H1 (cell line): ENCODE results near the gene UCMA. TPM values are rescaled to one million over a fixed set of nuclear protein-coding genes. Genes with fewer than 3 reads are reported as not detected.

Experiments
- CTCF ChIA-PET: fragments of 300-600 bp; sonication (Branson Sonifier 250); formaldehyde crosslinking; loops from one replicate; lab custom pipeline; 2021; ENCODE audit not compliant: partially characterized antibody; lab: Charles Lee
- POLR2A ChIA-PET: fragments of 300-600 bp; sonication (Branson Sonifier 250); formaldehyde crosslinking; loops from one replicate; lab custom pipeline; 2021; ENCODE audit warnings: inconsistent platforms; ENCODE audit not compliant: partially characterized antibody; lab: Charles Lee
- DNase-seq, 2 experiments: peaks; one replicate each; pipeline versions ENCODE4 v3.0.0 to v3.0.0-alpha.2; 2010 to 2022; ENCODE audit warnings: low spot score in 2 of 2, low read depth in 1 of 2, mixed read lengths in 1 of 2
- FAIRE-seq: peaks from 2 replicates; lab custom pipeline; 2011; peaks lifted over from hg19 to GRCh38; lab: Jason Lieb, UNC
- H2AFZ ChIP-seq: 2 replicates; pipeline ENCODE4 v1.8.1; 2012; ENCODE audit warnings: low read length, inconsistent platforms
- H2AK5ac ChIP-seq: 2 replicates; pipeline ENCODE4 v1.6.1; 2013; ENCODE audit warnings: low read depth, low read length
- H2BK120ac ChIP-seq: replicated peaks from 2 replicates; pipeline ENCODE3; 2013; ENCODE audit warnings: low read depth, low read length, inconsistent platforms
- H2BK12ac ChIP-seq: 2 replicates; pipeline ENCODE4 v1.6.1; 2013; ENCODE audit warnings: low read depth, low read length
- H2BK15ac ChIP-seq: 2 replicates; pipeline ENCODE4 v1.6.1; 2013; ENCODE audit warnings: low read length
- H2BK20ac ChIP-seq: 2 replicates; pipeline ENCODE4 v1.6.1; 2013; ENCODE audit warnings: low read length
- H2BK5ac ChIP-seq: 2 replicates; pipeline ENCODE4 v1.6.1; 2013; ENCODE audit warnings: low read depth, low read length
- H3K14ac ChIP-seq: 2 replicates; pipeline ENCODE4 v1.6.1; 2013; ENCODE audit warnings: inconsistent platforms; ENCODE audit not compliant: insufficient read length
- H3K18ac ChIP-seq: 2 replicates; pipeline ENCODE4 v1.6.1; 2013; ENCODE audit warnings: low read length; ENCODE audit errors: extremely low read depth
- H3K23ac ChIP-seq: 2 replicates; pipeline ENCODE4 v1.6.1; 2013; ENCODE audit warnings: inconsistent platforms; ENCODE audit not compliant: insufficient read length
- H3K23me2 ChIP-seq: 2 replicates; pipeline ENCODE4 v1.6.1; 2013; ENCODE audit warnings: low read depth, low read length
- H3K27ac ChIP-seq: 2 replicates; pipeline ENCODE4 v1.6.1; 2011; ENCODE audit warnings: low read depth, low read length, inconsistent platforms
- H3K27me3 ChIP-seq, 4 experiments: replicated peaks in 1 of 4; 1 replicate in 1 of 4; 2 replicates in 3 of 4; pipeline versions ENCODE4 v1.6.1 to v1.8.1; 2011 to 2013; ENCODE audit warnings: low read length in 3 of 4, mild to moderate bottlenecking in 3 of 4, inconsistent platforms in 2 of 4, mixed read lengths in 2 of 4, moderate library complexity in 1 of 4; ENCODE audit not compliant: control insufficient read depth in 3 of 4, insufficient read depth in 3 of 4; ENCODE audit errors: extremely low read depth in 1 of 4
- H3K36me3 ChIP-seq, 4 experiments: 2 replicates each; pipeline versions ENCODE4 v1.6.1 to v1.8.1; 2011 to 2013; ENCODE audit warnings: mild to moderate bottlenecking in 4 of 4, low read length in 3 of 4, moderate library complexity in 2 of 4, control low read depth in 1 of 4, inconsistent platforms in 1 of 4; ENCODE audit not compliant: insufficient read depth in 4 of 4, control insufficient read depth in 2 of 4
- H3K4ac ChIP-seq: replicated peaks from 2 replicates; pipeline ENCODE3; 2013; ENCODE audit warnings: low read length, low read depth, mixed read lengths, inconsistent platforms; ENCODE audit not compliant: insufficient read length
- H3K4me1 ChIP-seq, 4 experiments: replicated peaks in 1 of 4; 1 replicate in 1 of 4; 2 replicates in 3 of 4; pipeline versions ENCODE4 v1.6.1 to v1.8.1; 2011 to 2013; ENCODE audit warnings: low read length in 3 of 4, inconsistent platforms in 2 of 4, mixed read lengths in 1 of 4; ENCODE audit not compliant: insufficient read depth in 4 of 4, control insufficient read depth in 3 of 4
- H3K4me2 ChIP-seq, 2 experiments: 2 replicates each; pipeline versions ENCODE4 v1.6.1 to v1.8.1; 2011 to 2013; ENCODE audit warnings: low read depth in 2 of 2, low read length in 2 of 2, control low read depth in 1 of 2, inconsistent platforms in 1 of 2, mild to moderate bottlenecking in 1 of 2; ENCODE audit not compliant: insufficient read depth in 1 of 2
- H3K4me3 ChIP-seq, 4 experiments: fragments of 200-600, 300-600 bp in 1 of 4; sonication (generic), shearing (Covaris generic), sonication (Bioruptor Twin) in 1 of 4; 2 replicates each; pipeline versions ENCODE4 v1.5.1 to v1.8.1; 2011 to 2016; ENCODE audit warnings: low read length in 4 of 4, low read depth in 3 of 4, control low read depth in 2 of 4, inconsistent platforms in 2 of 4, mild to moderate bottlenecking in 2 of 4, mixed read lengths in 1 of 4, moderate library complexity in 1 of 4; ENCODE audit not compliant: insufficient read depth in 2 of 4; ENCODE audit errors: extremely low read depth in 1 of 4
- H3K56ac ChIP-seq: replicated peaks from 2 replicates; pipeline ENCODE3; 2013; ENCODE audit warnings: low read depth, mild to moderate bottlenecking, mixed read lengths, low read length, inconsistent platforms; ENCODE audit not compliant: insufficient read length
- H3K79me1 ChIP-seq: 2 replicates; pipeline ENCODE4 v1.6.1; 2013; ENCODE audit warnings: low read depth, low read length, control low read depth
- H3K79me2 ChIP-seq, 2 experiments: 2 replicates each; pipeline versions ENCODE4 v1.6.1 to v1.8.1; 2012 to 2013; ENCODE audit warnings: low read length in 2 of 2, mild to moderate bottlenecking in 2 of 2, inconsistent platforms in 1 of 2; ENCODE audit not compliant: insufficient read depth in 2 of 2, control insufficient read depth in 1 of 2
- H3K9ac ChIP-seq, 4 experiments: replicated peaks in 1 of 4; 1 replicate in 1 of 4; 2 replicates in 3 of 4; pipeline versions ENCODE4 v1.6.1 to v1.8.1; 2011 to 2013; ENCODE audit warnings: low read depth in 3 of 4, low read length in 3 of 4, control low read depth in 2 of 4, mild to moderate bottlenecking in 2 of 4, moderate library complexity in 2 of 4, inconsistent platforms in 1 of 4; ENCODE audit errors: extremely low read depth in 1 of 4
- H3K9me3 ChIP-seq, 2 experiments: 2 replicates each; pipeline versions ENCODE4 v1.6.1 to v1.8.1; 2012 to 2013; ENCODE audit warnings: mild to moderate bottlenecking in 2 of 2, moderate library complexity in 2 of 2, control low read depth in 1 of 2, inconsistent platforms in 1 of 2, low read depth in 1 of 2, low read length in 1 of 2, mixed read lengths in 1 of 2; ENCODE audit not compliant: insufficient read depth in 2 of 2
- H4K20me1 ChIP-seq, 2 experiments: replicated peaks in 1 of 2; 2 replicates each; pipeline versions ENCODE3 to v1.8.1; 2011 to 2013; ENCODE audit warnings: inconsistent platforms in 2 of 2, low read length in 2 of 2, mild to moderate bottlenecking in 1 of 2; ENCODE audit not compliant: insufficient read depth in 2 of 2, control insufficient read depth in 1 of 2
- H4K5ac ChIP-seq: 2 replicates; pipeline ENCODE4 v1.6.1; 2013; ENCODE audit warnings: low read length, low read depth, mixed read lengths, inconsistent platforms; ENCODE audit not compliant: insufficient read length
- H4K8ac ChIP-seq: 2 replicates; pipeline ENCODE4 v1.8.0; 2013; ENCODE audit warnings: mild to moderate bottlenecking, moderate library complexity, low read length, inconsistent platforms; ENCODE audit not compliant: insufficient read depth; ENCODE audit errors: extremely low read depth
- H4K91ac ChIP-seq: replicated peaks from 2 replicates; pipeline ENCODE3; 2013; ENCODE audit warnings: low read length, mixed read lengths, inconsistent platforms; ENCODE audit not compliant: insufficient read length
- ASH2L ChIP-seq: fragments of 200-600, 300-600 bp; sonication (generic); IDR thresholded peaks from one replicate; pipeline ENCODE4 v1.7.1; 2017; ENCODE audit warnings: low read length
- BACH1 ChIP-seq: IDR thresholded peaks from 2 replicates; pipeline ENCODE4 v1.6.1; 2012; ENCODE audit warnings: low read length, improper control_type of control experiment
- MAFK ChIP-seq: IDR thresholded peaks from 2 replicates; pipeline ENCODE4 v1.6.1; 2012; ENCODE audit warnings: low read depth, mild to moderate bottlenecking, improper control_type of control experiment, low read length
- NRF1 ChIP-seq: IDR thresholded peaks from 2 replicates; pipeline ENCODE4 v1.6.1; 2011; ENCODE audit warnings: mild to moderate bottlenecking, low read depth, low read length, improper control_type of control experiment
- POLR2A ChIP-seq, 2 experiments: IDR thresholded peaks; 1 replicate in 1 of 2; 2 replicates in 1 of 2; pipeline ENCODE4 v1.6.1; 2011; ENCODE audit warnings: low read depth in 2 of 2, low read length in 2 of 2, mild to moderate bottlenecking in 2 of 2; ENCODE audit errors: control extremely low read depth in 1 of 2
- RNF2 ChIP-seq: fragments of 200-900, 300-1000 bp; sonication (generic); IDR thresholded peaks from 2 replicates; pipeline ENCODE4 v1.7.1; 2016; ENCODE audit warnings: borderline replicate concordance, low read depth, mild to moderate bottlenecking, antibody characterized with exemption, low read length; ENCODE audit not compliant: poor library complexity, severe bottlenecking; ENCODE audit errors: missing control alignments
- SAP30 ChIP-seq: fragments of 300-600 bp; sonication (generic); IDR thresholded peaks from 2 replicates; pipeline ENCODE4 v1.7.1; 2012; ENCODE audit warnings: low read length, moderate library complexity, mild to moderate bottlenecking, inconsistent platforms; ENCODE audit not compliant: insufficient read depth, insufficient replicate concordance
- SIRT6 ChIP-seq: IDR thresholded peaks from one replicate; pipeline ENCODE4 v1.7.1; 2012; ENCODE audit warnings: low read length, inconsistent platforms
- SIX5 ChIP-seq: IDR thresholded peaks from 2 replicates; pipeline ENCODE4 v1.6.1; 2011; ENCODE audit warnings: mild to moderate bottlenecking, low read depth, low read length
- SP1 ChIP-seq: IDR thresholded peaks from 2 replicates; pipeline ENCODE4 v1.6.1; 2011; ENCODE audit warnings: low read depth, low read length
- SRF ChIP-seq: IDR thresholded peaks from 2 replicates; pipeline ENCODE4 v1.6.1; 2011; ENCODE audit warnings: mild to moderate bottlenecking, low read depth, low read length, moderate library complexity
- WGBS, 2 experiments: shearing (Covaris generic) in 1 of 2; methylation state at CpG; one replicate each; pipeline versions ENCODE4 v1.1.6 to v1.1.7; 2013 to 2015; ENCODE audit warnings: low lambda C conversion rate in 2 of 2, mixed read lengths in 2 of 2, inconsistent platforms in 1 of 2, low coverage in 1 of 2, missing lambda C conversion rate in 1 of 2; ENCODE audit not compliant: insufficient replicate concordance in 2 of 2, insufficient coverage in 1 of 2, insufficient read length in 1 of 2; ENCODE audit errors: extremely low coverage in 1 of 2, missing lambda C conversion rate in 1 of 2; 5-methylcytosine and 5-hydroxymethylcytosine counted together
- polyA plus RNA-seq, 7 experiments: library from polyadenylated mRNA; depleted of rRNA in 3 of 7; stranded (reverse) in 5 of 7; unstranded in 2 of 7; fragments of >200 nt in 5 of 7; fragments of 200-250 nt in 2 of 7; gene quantifications; 1 replicate in 5 of 7; 2 replicates in 1 of 7; 4 replicates in 1 of 7; pipeline versions ENCODE4 v1.2.1 to v1.2.3, GENCODE V29; 2011 to 2013; ENCODE audit warnings: missing spikeins in 2 of 7, mixed read lengths in 2 of 7
- total RNA-seq: library from RNA; stranded (reverse); fragmentation: NEBNext Ultra II Directional; extraction: Animal tissue kit (Norgen Biotek cat#: 25700); gene quantifications from 2 replicates; pipeline ENCODE4 v1.2.1, GENCODE V29; 2021
- TF ChIP-seq, protein P1 (sequence below): IDR thresholded peaks from 2 replicates; pipeline ENCODE4 v1.6.1; 2011; ENCODE audit warnings: low read length, improper control_type of control experiment

UCMA gene
- total and polyA plus RNA-seq, 2 of the 8 experiments (the other 6 are each of a cell fraction or from before 2014, with no cell fraction given) = 1.2 to 4.6 TPM

DNA sequence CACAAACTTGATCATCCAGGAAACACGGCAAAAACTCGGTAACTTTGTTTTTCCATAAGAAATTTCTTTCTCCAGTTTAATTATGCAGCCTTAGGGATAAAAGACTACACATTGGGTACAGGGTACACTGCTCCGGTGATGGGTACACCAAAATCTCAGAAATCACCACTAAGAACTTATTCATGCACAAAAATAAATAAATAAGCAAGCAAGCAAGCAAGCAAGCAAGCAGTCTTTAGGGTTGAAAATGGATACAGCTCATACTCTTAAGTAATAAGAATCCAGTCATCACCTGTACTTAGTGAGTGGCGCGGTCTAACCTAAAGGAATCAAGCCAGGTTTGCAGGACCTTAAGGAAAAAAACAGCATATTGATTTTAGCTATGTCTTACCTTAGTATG lies 42.8 kb downstream of the UCMA start:
- no peak overlapping the region for H3K4me3 ChIP-seq
- H2BK120ac ChIP-seq = no peak overlapping the region
- no peaks in the 10 kb centered on the region for H3K27me3 ChIP-seq
- H3K36me3 ChIP-seq = peaks cover 36 to 90% (median 73%) of the 10 kb centered on the region in 4 experiments
- POLR2A ChIA-PET = interaction anchor here (0.6 to 1.1 kb wide), 3 partner anchors 10 to 996 kb away, joined by 3 to 4 read pairs (median 3); partner anchors contain the start of genes CDC123 and NUDT5
- H2AK5ac ChIP-seq = no peak overlapping the region
- H3K56ac ChIP-seq = no peak overlapping the region
- H3K4ac ChIP-seq = no peak overlapping the region
- WGBS, 2 experiments = 97% methylated on average over 5 of the region's 5 CpGs; no CpG with 5 or more reads in 1 of the 2 experiments
- no peak overlapping the region for H4K5ac ChIP-seq
- peaks cover 0 to 2% of the 10 kb centered on the region in 2 experiments for H4K20me1 ChIP-seq
- CTCF ChIA-PET = no interaction called here
- H2BK15ac ChIP-seq = no peak overlapping the region
- no peak overlapping the region for H2BK5ac ChIP-seq
- no peak overlapping the region for H2AFZ ChIP-seq
- no peak overlapping the region for H4K91ac ChIP-seq
- no peak overlapping the region for H3K27ac ChIP-seq
- no peaks in the 10 kb centered on the region for H3K9me3 ChIP-seq
- no peak overlapping the region for H3K23ac ChIP-seq
- H3K9ac ChIP-seq = no peak overlapping the region
- H3K18ac ChIP-seq = no peak overlapping the region
- no peak overlapping the region for H3K14ac ChIP-seq
- no peak overlapping the region for H4K8ac ChIP-seq
- H3K79me1 ChIP-seq = no peaks in the 10 kb centered on the region
- FAIRE-seq (peak; percentile 7), DNase-seq (no peak)
- no peak overlapping the region for H2BK12ac ChIP-seq
- H3K23me2 ChIP-seq = no peaks in the 10 kb centered on the region
- H3K4me1 ChIP-seq = no peaks in the 10 kb centered on the region
- no peak overlapping the region for H3K4me2 ChIP-seq
- no peak overlapping the region for H2BK20ac ChIP-seq
- H3K79me2 ChIP-seq = no peaks in the 10 kb centered on the region
- TF ChIP-seq, protein P1, sequence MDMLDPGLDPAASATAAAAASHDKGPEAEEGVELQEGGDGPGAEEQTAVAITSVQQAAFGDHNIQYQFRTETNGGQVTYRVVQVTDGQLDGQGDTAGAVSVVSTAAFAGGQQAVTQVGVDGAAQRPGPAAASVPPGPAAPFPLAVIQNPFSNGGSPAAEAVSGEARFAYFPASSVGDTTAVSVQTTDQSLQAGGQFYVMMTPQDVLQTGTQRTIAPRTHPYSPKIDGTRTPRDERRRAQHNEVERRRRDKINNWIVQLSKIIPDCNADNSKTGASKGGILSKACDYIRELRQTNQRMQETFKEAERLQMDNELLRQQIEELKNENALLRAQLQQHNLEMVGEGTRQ = no peak
- TF ChIP-seq POLR2A (IDR thresholded peaks at IDR 0.05; ENCODE audit: control extremely low read depth in 1 of 2, low read depth in 2 of 2, low read length in 2 of 2) = no peak
- TF ChIP-seq SIX5 = no peak
- TF ChIP-seq SRF = no peak
- no peak for TF ChIP-seq BACH1
- TF ChIP-seq SAP30 = no peak
- TF ChIP-seq MAFK = no peak
- TF ChIP-seq ASH2L = no peak
- no peak for TF ChIP-seq NRF1
- no peak for TF ChIP-seq RNF2
- no peak for TF ChIP-seq SIRT6
- no peak for TF ChIP-seq SP1
